Ascending aorta (tissue), 2 donors: Measurements from ENCODE around the gene ARAP3. TPM values are rescaled to one million over a fixed set of nuclear protein-coding genes. Genes with fewer than 3 reads are reported as not detected.

Experiments used
- DNase-seq, 2 donors: peaks; one replicate each; pipeline ENCODE4 v3.0.0-alpha.2; 2019; ENCODE audit warnings: low spot score in 2 of 2
- H3K27ac ChIP-seq, 2 donors: fragments of 200-600 bp; sonication (generic); one replicate each; pipeline ENCODE4 v1.5.1; 2016 to 2017; ENCODE audit warnings: mild to moderate bottlenecking in 1 of 2
- H3K27me3 ChIP-seq: fragments of 200-600 bp; sonication (generic); one replicate; pipeline ENCODE4 v1.5.1; 2017
- H3K36me3 ChIP-seq, 2 donors: fragments of 200-600 bp; sonication (generic); one replicate each; pipeline ENCODE4 v1.5.1; 2016
- H3K4me1 ChIP-seq, 2 donors: fragments of 200-600 bp; sonication (generic); one replicate each; pipeline ENCODE4 v1.5.1; 2016 to 2017; ENCODE audit warnings: mild to moderate bottlenecking in 1 of 2
- H3K4me3 ChIP-seq, 2 donors: fragments of 200-600 bp; sonication (generic); one replicate each; pipeline ENCODE4 v1.5.1; 2016 to 2017; ENCODE audit warnings: mild to moderate bottlenecking in 1 of 2
- H3K9me3 ChIP-seq, 2 donors: fragments of 200-600 bp; sonication (generic); one replicate each; pipeline ENCODE4 v1.5.1; 2016
- CTCF ChIP-seq, 3 experiments: fragments of 200-600 bp in 2 of 3; fragments of 450-650 bp in 1 of 3; sonication (generic) in 2 of 3; IDR thresholded peaks; one replicate each; pipeline ENCODE4 v1.5.1; 2016 to 2019; ENCODE audit warnings: antibody characterized with exemption in 3 of 3, mild to moderate bottlenecking in 1 of 3, moderate library complexity in 1 of 3
- intact Hi-C: fragments of 100-400 bp; cut with DNase I; formaldehyde crosslinking; loops from one replicate; pipeline ENCODE4 v1.15.1; 2023
- total RNA-seq: library from RNA; depleted of rRNA; stranded (reverse); fragments of >200 nt; gene quantifications from one replicate; pipeline ENCODE4 v1.1.0, GENCODE V29; 2016

ARAP3 gene
- total RNA-seq, 1 donor from 2014 or later: 55.5 TPM

DNA sequence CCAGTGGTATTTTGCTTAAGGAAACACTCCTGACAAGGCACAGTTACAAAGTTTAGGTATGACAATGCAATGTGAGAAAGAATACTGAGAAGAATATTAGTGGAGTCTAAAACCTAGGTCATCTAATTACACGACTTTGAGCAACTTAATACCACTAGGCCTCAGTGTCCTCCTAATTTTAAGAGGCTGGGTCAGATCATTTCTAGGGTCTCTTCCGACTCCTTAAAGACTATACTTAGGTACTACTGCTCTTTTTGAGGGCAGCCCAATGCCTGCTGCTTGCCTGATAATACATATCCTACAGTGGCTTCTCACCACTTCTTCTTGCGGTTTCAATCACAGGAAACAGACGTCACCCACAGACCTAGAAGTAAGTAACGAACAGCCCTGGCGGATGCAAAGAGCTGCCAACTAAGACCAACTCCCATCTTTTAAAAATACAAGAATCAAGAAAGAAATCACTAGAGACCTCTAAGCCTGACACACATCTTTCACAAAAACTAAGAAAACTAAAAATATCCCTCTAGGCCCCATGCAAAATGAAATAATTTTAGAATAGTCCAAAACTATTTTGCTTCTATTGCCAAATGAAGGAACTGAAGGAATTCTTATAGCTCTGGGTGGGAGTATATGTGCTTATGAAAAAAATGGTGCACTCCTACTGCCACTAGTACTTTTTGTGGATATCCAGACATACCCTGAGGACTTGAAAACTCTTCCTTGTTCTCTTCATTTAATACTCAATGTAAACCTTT is 76.3 kb downstream of the ARAP3 start:
- no peak for TF ChIP-seq CTCF (IDR thresholded peaks at IDR 0.05)

DNA sequence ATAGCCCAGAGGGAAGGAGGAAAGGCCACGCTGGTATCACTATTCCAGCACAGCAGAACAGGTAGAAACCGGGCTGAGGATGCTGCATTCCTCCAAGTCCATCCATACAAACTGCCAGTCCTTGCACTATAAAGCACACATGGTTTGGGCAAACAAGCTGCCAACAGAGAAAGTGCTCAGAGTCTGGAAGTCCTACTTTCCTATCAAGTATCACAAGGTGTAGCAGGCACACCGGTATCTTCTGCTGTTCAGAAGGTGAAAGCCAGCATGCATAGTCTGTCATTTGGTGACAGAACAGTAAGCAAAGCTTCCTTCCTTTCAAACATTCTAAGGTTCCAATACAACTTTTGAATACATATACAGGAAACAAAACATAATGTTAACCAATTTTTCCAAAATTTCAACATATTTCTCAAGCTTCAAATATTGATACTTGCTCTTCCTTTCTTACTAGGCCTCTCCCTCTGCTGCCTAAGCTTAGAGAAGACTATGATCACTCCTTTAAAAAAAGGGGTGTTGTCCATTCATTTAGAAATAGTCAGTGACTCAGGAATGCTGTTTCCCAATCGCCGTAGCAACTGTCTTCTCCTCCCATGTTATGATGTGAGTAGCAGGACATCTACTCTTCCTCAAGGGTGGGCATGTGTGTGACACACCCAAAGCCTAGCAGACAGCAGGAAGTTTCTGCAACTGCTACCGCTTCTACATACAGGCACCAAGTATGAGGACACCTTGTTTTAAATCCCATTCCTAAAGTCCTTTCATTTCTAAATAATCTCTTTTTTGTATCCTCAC is 77.9 kb downstream of the ARAP3 start:
- Histone ChIP-seq H3K4me3 (no peak overlapping the region), H3K27ac (peak overlapping the region; percentile 78 to 85), H3K4me1 (peaks cover 18 to 31% of the 10 kb centered on the region in 2 donors), H3K27me3 (no peaks in the 10 kb centered on the region), H3K36me3 (no peaks in the 10 kb centered on the region), H3K9me3 (no peaks in the 10 kb centered on the region)
- peak; percentile 43 to 87 for DNase-seq
- intact Hi-C loops: no loop called here
- TF ChIP-seq CTCF (IDR thresholded peaks at IDR 0.05): no peak

More for the DNA sequence above, 76.3 kb downstream of the ARAP3 start:
- intact Hi-C loops: no loop called here
- DNase-seq: peak; percentile 25 to 78
- Histone ChIP-seq H3K36me3 (no peaks in the 10 kb centered on the region), H3K4me3 (peak overlapping the region in 1 of 2 donors; percentile 38), H3K9me3 (no peaks in the 10 kb centered on the region), H3K4me1 (peaks cover 11 to 26% of the 10 kb centered on the region in 2 donors), H3K27ac (peak overlapping the region; percentile 78 to 85), H3K27me3 (no peaks in the 10 kb centered on the region)

Other genes with a start within 250 kb of the ARAP3 start
- gene PCDHGC3, start 206.3 kb downstream of the ARAP3 start, total RNA-seq: 51.4 TPM
- gene PCDHGC4, start 197.2 kb downstream of the ARAP3 start, total RNA-seq: 59.3 TPM
- 0.11 TPM for gene PCDHGC5, start 193.1 kb downstream of the ARAP3 start, total RNA-seq
- 65.8 TPM for gene DIAPH1, start 63.2 kb downstream of the ARAP3 start, total RNA-seq
- gene HDAC3, start 45.4 kb downstream of the ARAP3 start, total RNA-seq: 43.4 TPM
- 1.4 TPM for gene RELL2, start 45.2 kb downstream of the ARAP3 start, total RNA-seq
- 127 TPM for gene FCHSD1, start 30.8 kb downstream of the ARAP3 start, total RNA-seq
- 165 TPM for gene PCDH1, start 196.2 kb upstream of the ARAP3 start, total RNA-seq
- 40.7 TPM for gene DELE1, start 241.6 kb upstream of the ARAP3 start, total RNA-seq